Measurements from ENCODE around the gene COL18A1. TPM values are rescaled to one million over a fixed set of nuclear protein-coding genes. Genes with fewer than 3 reads are reported as not detected.

Gene COL18A1
- total RNA-seq, 1 donor from 2014 or later = 515 TPM

GRCh38 chr21:45544449-45545235 lies 139.7 kb downstream of the COL18A1 start:
- no peak overlapping the region for H3K27ac Mint-ChIP-seq (ENCODE audit: unreplicated experiment)
- peak; percentile 57 for DNase-seq (ENCODE audit: extremely low spot score, unreplicated experiment)
- H3K9me3 Mint-ChIP-seq (ENCODE audit: unreplicated experiment) = no peaks in the 10 kb centered on the region

GRCh38 chr21:45545236-45545570 lies 140.2 kb downstream of the COL18A1 start:
- Mint-ChIP-seq H3K36me3 (ENCODE audit: unreplicated experiment) (no peaks in the 10 kb centered on the region), H3K9me3 (ENCODE audit: unreplicated experiment) (no peaks in the 10 kb centered on the region), H3K4me3 (ENCODE audit: unreplicated experiment) (no peak overlapping the region), H3K27me3 (ENCODE audit: unreplicated experiment) (peaks cover 8% of the 10 kb centered on the region), H3K4me1 (ENCODE audit: unreplicated experiment) (peaks cover 8% of the 10 kb centered on the region), H3K27ac (ENCODE audit: unreplicated experiment) (no peak overlapping the region)
- no peak for DNase-seq (ENCODE audit: extremely low spot score, unreplicated experiment)
- no peak for TF ChIP-seq CTCF (IDR thresholded peaks at IDR 0.05)

More at GRCh38 chr21:45544449-45545235, 139.7 kb downstream of the COL18A1 start:
- peaks cover 8% of the 10 kb centered on the region for H3K4me1 Mint-ChIP-seq (ENCODE audit: unreplicated experiment)
- no peak overlapping the region for H3K4me3 Mint-ChIP-seq (ENCODE audit: unreplicated experiment)
- no peak for TF ChIP-seq CTCF (IDR thresholded peaks at IDR 0.05)
- peaks cover 8% of the 10 kb centered on the region for H3K27me3 Mint-ChIP-seq (ENCODE audit: unreplicated experiment)
- H3K36me3 Mint-ChIP-seq (ENCODE audit: unreplicated experiment) = no peaks in the 10 kb centered on the region

GRCh38 chr21:45545691-45546531 lies 140.9 kb downstream of the COL18A1 start:
- Mint-ChIP-seq H3K36me3 (ENCODE audit: unreplicated experiment) (no peaks in the 10 kb centered on the region), H3K27me3 (ENCODE audit: unreplicated experiment) (peaks cover 8% of the 10 kb centered on the region), H3K27ac (ENCODE audit: unreplicated experiment) (no peak overlapping the region), H3K4me3 (ENCODE audit: unreplicated experiment) (no peak overlapping the region), H3K9me3 (ENCODE audit: unreplicated experiment) (no peaks in the 10 kb centered on the region), H3K4me1 (ENCODE audit: unreplicated experiment) (peaks cover 5% of the 10 kb centered on the region)
- TF ChIP-seq CTCF (IDR thresholded peaks at IDR 0.05) = no peak
- no peak for DNase-seq (ENCODE audit: extremely low spot score, unreplicated experiment)

GRCh38 chr21:45546636-45547544 lies 141.9 kb downstream of the COL18A1 start:
- peaks cover 8% of the 10 kb centered on the region for H3K27me3 Mint-ChIP-seq (ENCODE audit: unreplicated experiment)
- no peak for DNase-seq (ENCODE audit: extremely low spot score, unreplicated experiment)
- no peak for TF ChIP-seq CTCF (IDR thresholded peaks at IDR 0.05)
- H3K9me3 Mint-ChIP-seq (ENCODE audit: unreplicated experiment) = no peaks in the 10 kb centered on the region
- peaks cover 5% of the 10 kb centered on the region for H3K4me1 Mint-ChIP-seq (ENCODE audit: unreplicated experiment)
- no peak overlapping the region for H3K27ac Mint-ChIP-seq (ENCODE audit: unreplicated experiment)
- H3K4me3 Mint-ChIP-seq (ENCODE audit: unreplicated experiment) = no peak overlapping the region
- no peaks in the 10 kb centered on the region for H3K36me3 Mint-ChIP-seq (ENCODE audit: unreplicated experiment)

Measured in osteocyte (in vitro differentiated cells).